Measurements from ENCODE around the gene FTCDNL1.

FTCDNL1 gene

GRCh38 chr2:199810422-199811171, 40.4 kb downstream of the FTCDNL1 start:
- H3K4me1 Mint-ChIP-seq = peaks cover 34% of the 10 kb centered on the region
- TF ChIP-seq, protein P1, sequence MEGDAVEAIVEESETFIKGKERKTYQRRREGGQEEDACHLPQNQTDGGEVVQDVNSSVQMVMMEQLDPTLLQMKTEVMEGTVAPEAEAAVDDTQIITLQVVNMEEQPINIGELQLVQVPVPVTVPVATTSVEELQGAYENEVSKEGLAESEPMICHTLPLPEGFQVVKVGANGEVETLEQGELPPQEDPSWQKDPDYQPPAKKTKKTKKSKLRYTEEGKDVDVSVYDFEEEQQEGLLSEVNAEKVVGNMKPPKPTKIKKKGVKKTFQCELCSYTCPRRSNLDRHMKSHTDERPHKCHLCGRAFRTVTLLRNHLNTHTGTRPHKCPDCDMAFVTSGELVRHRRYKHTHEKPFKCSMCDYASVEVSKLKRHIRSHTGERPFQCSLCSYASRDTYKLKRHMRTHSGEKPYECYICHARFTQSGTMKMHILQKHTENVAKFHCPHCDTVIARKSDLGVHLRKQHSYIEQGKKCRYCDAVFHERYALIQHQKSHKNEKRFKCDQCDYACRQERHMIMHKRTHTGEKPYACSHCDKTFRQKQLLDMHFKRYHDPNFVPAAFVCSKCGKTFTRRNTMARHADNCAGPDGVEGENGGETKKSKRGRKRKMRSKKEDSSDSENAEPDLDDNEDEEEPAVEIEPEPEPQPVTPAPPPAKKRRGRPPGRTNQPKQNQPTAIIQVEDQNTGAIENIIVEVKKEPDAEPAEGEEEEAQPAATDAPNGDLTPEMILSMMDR (IDR thresholded peaks at IDR 0.05; ENCODE audit: unreplicated experiment in 3 of 3) = no peak
- no peaks in the 10 kb centered on the region for H3K36me3 Mint-ChIP-seq (ENCODE audit: low read depth)
- peaks cover 4% of the 10 kb centered on the region for H3K27me3 Mint-ChIP-seq (ENCODE audit: low read depth)
- no peaks in the 10 kb centered on the region for H3K9me3 Mint-ChIP-seq
- no peak overlapping the region for H3K27ac Mint-ChIP-seq
- H3K4me3 Mint-ChIP-seq = no peak overlapping the region

DNA sequence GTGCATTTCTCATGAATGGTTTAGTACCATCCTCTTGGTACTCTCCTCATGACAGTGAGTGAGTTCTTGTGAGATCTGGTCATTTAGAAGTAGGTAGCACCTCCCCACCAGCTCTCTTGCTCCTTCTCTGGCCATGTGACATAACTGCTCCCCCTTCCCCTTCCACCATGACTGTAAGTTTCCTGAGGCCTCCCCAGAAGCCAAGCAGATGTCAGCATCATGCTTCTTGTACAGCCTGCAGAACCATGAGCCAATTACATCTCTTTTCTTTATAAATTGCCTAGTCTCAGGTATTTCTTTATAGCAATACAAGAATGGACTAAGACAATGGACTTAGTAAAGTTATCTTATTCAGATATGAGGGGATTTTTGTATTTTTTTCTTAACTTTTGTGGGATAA, 43.0 kb downstream of the FTCDNL1 start:
- no peak overlapping the region for H3K4me3 Mint-ChIP-seq
- TF ChIP-seq, protein P1 (IDR thresholded peaks at IDR 0.05; ENCODE audit: unreplicated experiment in 3 of 3) = no peak
- H3K36me3 Mint-ChIP-seq (ENCODE audit: low read depth) = no peaks in the 10 kb centered on the region
- peaks cover 4% of the 10 kb centered on the region for H3K27me3 Mint-ChIP-seq (ENCODE audit: low read depth)
- H3K4me1 Mint-ChIP-seq = peaks cover 29% of the 10 kb centered on the region
- H3K9me3 Mint-ChIP-seq = no peaks in the 10 kb centered on the region
- H3K27ac Mint-ChIP-seq = no peak overlapping the region

DNA sequence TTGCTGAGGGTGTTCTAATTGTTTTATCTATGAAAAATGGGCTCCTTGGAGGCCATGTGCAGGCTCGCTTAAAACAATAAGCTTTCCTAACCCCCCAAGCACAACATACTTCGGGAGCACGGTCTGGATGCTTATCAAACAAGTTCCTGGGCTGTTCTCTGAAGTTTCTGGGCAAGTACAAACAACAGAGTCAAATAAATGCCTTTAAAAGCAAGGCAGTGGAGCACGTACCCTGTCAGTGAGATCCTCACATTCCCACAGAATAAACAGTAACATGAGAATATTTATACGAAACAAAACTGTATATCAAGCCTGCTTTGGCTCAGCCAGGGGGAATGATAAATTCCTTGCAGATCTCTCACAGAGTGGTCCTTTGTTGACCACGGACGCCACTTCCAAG, 44.8 kb downstream of the FTCDNL1 start:
- Mint-ChIP-seq H3K9me3 (no peaks in the 10 kb centered on the region), H3K4me3 (peak overlapping the region in 2 of 3 experiments; percentile 2 to 11), H3K4me1 (peaks cover 28% of the 10 kb centered on the region), H3K36me3 (ENCODE audit: low read depth) (no peaks in the 10 kb centered on the region), H3K27ac (peak overlapping the region; percentile 50 to 70 (median 66)), H3K27me3 (ENCODE audit: low read depth) (no peaks in the 10 kb centered on the region)
- TF ChIP-seq, protein P1 (IDR thresholded peaks at IDR 0.05; ENCODE audit: unreplicated experiment in 3 of 3) = no peak

GRCh38 chr2:199804831-199805230, 46.2 kb downstream of the FTCDNL1 start:
- Mint-ChIP-seq H3K36me3 (ENCODE audit: low read depth) (no peaks in the 10 kb centered on the region), H3K27me3 (ENCODE audit: low read depth) (no peaks in the 10 kb centered on the region), H3K4me1 (peaks cover 23% of the 10 kb centered on the region), H3K4me3 (no peak overlapping the region), H3K27ac (peak overlapping the region in 2 of 3 experiments; percentile 9 to 20), H3K9me3 (no peaks in the 10 kb centered on the region)
- TF ChIP-seq, protein P1 (IDR thresholded peaks at IDR 0.05; ENCODE audit: unreplicated experiment in 3 of 3) = no peak

DNA sequence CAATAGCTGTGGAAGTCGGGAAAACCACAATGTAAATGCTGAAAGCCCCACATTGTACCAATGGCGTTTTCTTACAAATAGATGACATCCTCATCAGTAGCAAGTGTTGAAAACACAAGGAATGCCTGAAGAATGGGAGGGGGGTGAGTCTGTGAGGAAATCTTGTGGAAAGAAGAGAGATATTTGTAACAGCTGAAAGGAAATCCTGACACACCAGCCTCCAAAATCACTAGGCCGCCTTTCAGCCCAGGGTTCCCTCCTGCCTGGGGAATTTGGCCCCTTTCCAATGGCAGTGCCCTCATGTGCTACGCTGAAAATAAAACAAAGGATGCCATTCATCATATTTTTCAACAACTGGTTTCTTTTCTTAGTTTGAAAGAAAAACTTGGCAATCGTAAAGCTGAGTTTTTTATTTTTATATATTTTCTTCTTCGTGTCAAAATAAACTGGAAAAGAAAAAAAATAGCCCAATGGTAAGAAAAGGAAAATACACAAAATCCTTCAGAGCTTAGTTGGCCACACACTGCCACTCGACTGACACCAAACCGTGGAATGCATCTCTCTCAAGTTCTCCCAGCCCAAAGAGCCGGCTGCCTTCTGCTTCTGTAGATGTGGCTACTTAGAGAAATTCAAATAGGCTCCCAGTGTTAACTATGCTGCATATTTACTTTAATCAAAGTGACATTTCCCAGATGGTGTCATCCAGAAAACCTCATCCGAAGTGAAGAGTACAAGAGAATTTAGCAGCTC, 52.0 kb downstream of the FTCDNL1 start:
- TF ChIP-seq, protein P1 (IDR thresholded peaks at IDR 0.05; ENCODE audit: unreplicated experiment in 3 of 3) = no peak
- H3K36me3 Mint-ChIP-seq (ENCODE audit: low read depth) = no peaks in the 10 kb centered on the region
- H3K27ac Mint-ChIP-seq = peak overlapping the region; percentile 56 to 71 (median 68)
- no peaks in the 10 kb centered on the region for H3K27me3 Mint-ChIP-seq (ENCODE audit: low read depth)
- no peaks in the 10 kb centered on the region for H3K9me3 Mint-ChIP-seq
- H3K4me1 Mint-ChIP-seq = peaks cover 24% of the 10 kb centered on the region
- peak overlapping the region in 1 of 3 experiments; percentile 6 for H3K4me3 Mint-ChIP-seq
